DOHH2 (cell line): ENCODE measurements around the gene TCF15.

ENCODE experiments used
- EZH2phosphoT487 ChIP-seq: fragments of 200-600 bp; sonication (generic); IDR thresholded peaks from 2 replicates; pipeline ENCODE4 v1.6.1; 2017; ENCODE audit warnings: borderline replicate concordance, mild to moderate bottlenecking, antibody characterized with exemption, low read length, moderate library complexity, mixed read lengths
- TF ChIP-seq, protein P1 (sequence below): fragments of 200-600 bp; sonication (generic); IDR thresholded peaks from one replicate; pipeline ENCODE4 v1.5.1; 2014; ENCODE audit warnings: antibody characterized with exemption, mild to moderate bottlenecking, low read depth, low read length; ENCODE audit not compliant: poor library complexity, severe bottlenecking

DNA sequence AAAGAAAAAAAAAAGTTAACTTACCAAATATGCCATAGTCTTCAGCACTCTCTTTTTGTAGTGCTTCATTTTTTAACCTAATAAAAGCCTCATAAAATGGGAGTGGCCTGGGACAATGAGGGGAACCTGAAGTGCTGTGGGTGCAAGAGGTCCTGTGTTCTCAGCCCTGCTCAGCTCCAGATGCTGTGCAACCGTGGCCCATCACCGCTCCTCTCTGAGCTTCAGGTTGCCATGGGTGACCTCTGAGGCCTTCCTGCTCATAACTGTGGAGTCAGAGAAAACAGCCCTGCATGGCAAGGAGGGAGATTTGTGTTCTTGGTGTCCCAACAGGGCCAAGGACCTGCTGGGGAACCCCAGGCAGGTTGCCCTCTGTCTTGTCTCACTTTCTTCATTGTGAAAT is 10.0 kb downstream of the TCF15 start:
- TF ChIP-seq, protein P1, sequence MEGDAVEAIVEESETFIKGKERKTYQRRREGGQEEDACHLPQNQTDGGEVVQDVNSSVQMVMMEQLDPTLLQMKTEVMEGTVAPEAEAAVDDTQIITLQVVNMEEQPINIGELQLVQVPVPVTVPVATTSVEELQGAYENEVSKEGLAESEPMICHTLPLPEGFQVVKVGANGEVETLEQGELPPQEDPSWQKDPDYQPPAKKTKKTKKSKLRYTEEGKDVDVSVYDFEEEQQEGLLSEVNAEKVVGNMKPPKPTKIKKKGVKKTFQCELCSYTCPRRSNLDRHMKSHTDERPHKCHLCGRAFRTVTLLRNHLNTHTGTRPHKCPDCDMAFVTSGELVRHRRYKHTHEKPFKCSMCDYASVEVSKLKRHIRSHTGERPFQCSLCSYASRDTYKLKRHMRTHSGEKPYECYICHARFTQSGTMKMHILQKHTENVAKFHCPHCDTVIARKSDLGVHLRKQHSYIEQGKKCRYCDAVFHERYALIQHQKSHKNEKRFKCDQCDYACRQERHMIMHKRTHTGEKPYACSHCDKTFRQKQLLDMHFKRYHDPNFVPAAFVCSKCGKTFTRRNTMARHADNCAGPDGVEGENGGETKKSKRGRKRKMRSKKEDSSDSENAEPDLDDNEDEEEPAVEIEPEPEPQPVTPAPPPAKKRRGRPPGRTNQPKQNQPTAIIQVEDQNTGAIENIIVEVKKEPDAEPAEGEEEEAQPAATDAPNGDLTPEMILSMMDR, result no peak
- no peak for TF ChIP-seq EZH2phosphoT487
